Measurements from ENCODE around the gene STXBP2.

- TF ChIP-seq CTCF (IDR thresholded peaks at IDR 0.05), result no peak
- TF ChIP-seq POLR2AphosphoS5 (IDR thresholded peaks at IDR 0.05; ENCODE audit: low read depth, low read length), result no peak
Measured at GRCh38 chr19:7629347-7630054, 7.4 kb upstream of the STXBP2 start, which contains the start of the genes PET100 and XAB2.
